Measurements from ENCODE around the gene BANP.

The BANP gene

DNA sequence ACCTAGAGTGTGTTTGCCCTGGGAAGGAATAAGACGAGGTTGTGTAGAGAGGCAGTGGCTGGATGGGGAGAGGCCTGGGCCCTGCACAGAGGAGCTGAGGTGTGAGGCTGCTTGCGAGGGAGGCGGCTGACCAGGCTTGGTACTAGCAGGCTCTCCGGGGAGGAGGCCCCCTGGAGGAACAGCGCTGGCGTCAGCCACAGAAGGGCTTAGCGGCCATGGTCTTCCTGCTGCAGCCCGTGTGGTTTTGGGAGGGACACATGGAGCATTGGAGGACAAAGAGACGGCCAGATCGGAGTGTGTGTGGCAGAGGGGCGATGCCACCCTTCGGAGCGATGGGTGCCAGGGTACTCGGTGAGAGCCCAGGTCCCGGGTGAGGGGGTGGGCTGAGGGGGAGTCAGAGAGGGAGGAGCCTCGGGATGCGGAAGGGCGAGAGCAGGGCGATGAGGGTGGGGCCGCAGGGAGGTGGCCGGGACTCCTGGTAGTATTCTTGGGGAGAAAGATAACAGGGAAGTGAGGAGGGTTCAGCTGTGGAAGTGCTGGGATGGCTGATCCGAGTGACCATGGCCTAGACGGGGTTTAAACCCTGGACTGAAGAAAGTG lies 8.3 kb downstream of the BANP start:
- no peak overlapping the region for H3K4me3 Mint-ChIP-seq
- TF ChIP-seq, protein P1, sequence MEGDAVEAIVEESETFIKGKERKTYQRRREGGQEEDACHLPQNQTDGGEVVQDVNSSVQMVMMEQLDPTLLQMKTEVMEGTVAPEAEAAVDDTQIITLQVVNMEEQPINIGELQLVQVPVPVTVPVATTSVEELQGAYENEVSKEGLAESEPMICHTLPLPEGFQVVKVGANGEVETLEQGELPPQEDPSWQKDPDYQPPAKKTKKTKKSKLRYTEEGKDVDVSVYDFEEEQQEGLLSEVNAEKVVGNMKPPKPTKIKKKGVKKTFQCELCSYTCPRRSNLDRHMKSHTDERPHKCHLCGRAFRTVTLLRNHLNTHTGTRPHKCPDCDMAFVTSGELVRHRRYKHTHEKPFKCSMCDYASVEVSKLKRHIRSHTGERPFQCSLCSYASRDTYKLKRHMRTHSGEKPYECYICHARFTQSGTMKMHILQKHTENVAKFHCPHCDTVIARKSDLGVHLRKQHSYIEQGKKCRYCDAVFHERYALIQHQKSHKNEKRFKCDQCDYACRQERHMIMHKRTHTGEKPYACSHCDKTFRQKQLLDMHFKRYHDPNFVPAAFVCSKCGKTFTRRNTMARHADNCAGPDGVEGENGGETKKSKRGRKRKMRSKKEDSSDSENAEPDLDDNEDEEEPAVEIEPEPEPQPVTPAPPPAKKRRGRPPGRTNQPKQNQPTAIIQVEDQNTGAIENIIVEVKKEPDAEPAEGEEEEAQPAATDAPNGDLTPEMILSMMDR (IDR thresholded peaks at IDR 0.05; ENCODE audit: unreplicated experiment in 3 of 3) = no peak

DNA sequence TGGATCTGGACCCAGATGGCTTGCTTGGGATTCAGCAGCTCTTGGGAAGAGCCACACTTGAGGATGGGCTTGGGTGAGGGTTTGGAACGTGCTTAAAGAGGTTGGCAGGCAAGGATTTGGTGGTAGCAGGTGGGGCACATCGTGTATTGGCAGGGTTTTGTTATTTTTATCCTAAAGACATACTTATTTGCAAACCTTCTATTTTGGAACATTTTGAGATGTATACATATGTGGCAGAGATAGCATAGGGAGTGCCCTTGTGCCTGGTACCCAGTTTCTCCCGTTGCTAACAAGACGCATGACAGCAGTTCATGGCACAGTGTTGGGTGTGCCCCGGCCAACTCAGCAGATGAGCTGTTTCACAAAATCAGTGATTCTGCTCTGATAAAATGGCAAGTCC lies 9.1 kb downstream of the BANP start:
- Mint-ChIP-seq H3K27me3 (ENCODE audit: low read depth) (no peaks in the 10 kb centered on the region), H3K27ac (no peak overlapping the region), H3K4me1 (peaks cover 34% of the 10 kb centered on the region), H3K36me3 (ENCODE audit: low read depth) (peaks cover 15% of the 10 kb centered on the region), H3K9me3 (no peaks in the 10 kb centered on the region), H3K4me3 (no peak overlapping the region)
- TF ChIP-seq, protein P1 (IDR thresholded peaks at IDR 0.05; ENCODE audit: unreplicated experiment in 3 of 3) = no peak

More for the DNA sequence above, 8.3 kb downstream of the BANP start:
- Mint-ChIP-seq H3K27ac (peak overlapping the region in 1 of 3 experiments; percentile 4), H3K4me1 (peaks cover 37% of the 10 kb centered on the region), H3K27me3 (ENCODE audit: low read depth) (no peaks in the 10 kb centered on the region), H3K36me3 (ENCODE audit: low read depth) (peaks cover 15% of the 10 kb centered on the region), H3K9me3 (no peaks in the 10 kb centered on the region)

DNA sequence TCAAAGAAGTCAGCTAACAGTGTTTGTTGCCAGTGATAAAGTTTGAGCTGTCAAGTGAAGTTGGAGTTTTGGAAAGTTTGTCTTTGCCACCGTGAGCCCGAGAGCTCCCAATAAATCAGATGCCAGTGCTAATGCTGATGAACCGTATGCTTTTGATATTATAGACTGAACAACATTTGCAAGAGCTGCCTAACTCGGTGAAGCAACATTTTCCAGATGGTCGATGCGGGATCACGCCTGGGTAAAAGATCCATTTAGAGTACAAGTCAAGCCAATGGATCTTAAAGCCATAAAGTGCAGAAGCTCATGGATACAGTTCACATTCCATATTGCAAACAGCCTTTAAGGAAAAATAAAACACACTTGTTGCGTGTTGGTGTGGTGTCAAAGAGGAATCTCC lies 9.6 kb downstream of the BANP start:
- Mint-ChIP-seq H3K9me3 (no peaks in the 10 kb centered on the region), H3K27ac (no peak overlapping the region), H3K36me3 (ENCODE audit: low read depth) (peaks cover 15% of the 10 kb centered on the region), H3K27me3 (ENCODE audit: low read depth) (no peaks in the 10 kb centered on the region), H3K4me3 (no peak overlapping the region), H3K4me1 (peaks cover 30% of the 10 kb centered on the region)
- TF ChIP-seq, protein P1 (IDR thresholded peaks at IDR 0.05; ENCODE audit: unreplicated experiment in 3 of 3) = no peak

DNA sequence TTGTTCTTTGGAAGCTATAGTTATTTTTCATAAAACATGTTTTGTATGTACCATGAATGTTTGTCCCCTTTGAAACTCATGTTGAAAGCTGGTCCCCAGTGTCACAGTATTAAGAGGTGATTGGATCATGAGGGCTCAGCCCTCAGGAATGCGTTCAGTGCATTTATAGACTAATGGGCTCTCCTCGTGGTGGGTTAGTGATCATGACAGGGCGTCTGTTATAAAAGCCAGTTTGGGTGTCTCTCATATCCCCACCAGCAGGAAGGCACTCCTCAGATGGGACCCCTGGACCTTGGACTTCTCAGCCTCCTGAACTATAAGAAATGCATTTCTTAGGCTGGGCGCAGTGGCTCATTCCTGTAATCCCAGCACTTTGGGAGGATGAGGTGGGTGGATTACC lies 10.4 kb downstream of the BANP start:
- TF ChIP-seq, protein P1 (IDR thresholded peaks at IDR 0.05; ENCODE audit: unreplicated experiment in 3 of 3) = no peak
- Mint-ChIP-seq H3K9me3 (no peaks in the 10 kb centered on the region), H3K27ac (peak overlapping the region in 1 of 3 experiments; percentile 10), H3K27me3 (ENCODE audit: low read depth) (no peaks in the 10 kb centered on the region), H3K4me1 (peaks cover 30% of the 10 kb centered on the region), H3K4me3 (no peak overlapping the region), H3K36me3 (ENCODE audit: low read depth) (peaks cover 15% of the 10 kb centered on the region)

DNA sequence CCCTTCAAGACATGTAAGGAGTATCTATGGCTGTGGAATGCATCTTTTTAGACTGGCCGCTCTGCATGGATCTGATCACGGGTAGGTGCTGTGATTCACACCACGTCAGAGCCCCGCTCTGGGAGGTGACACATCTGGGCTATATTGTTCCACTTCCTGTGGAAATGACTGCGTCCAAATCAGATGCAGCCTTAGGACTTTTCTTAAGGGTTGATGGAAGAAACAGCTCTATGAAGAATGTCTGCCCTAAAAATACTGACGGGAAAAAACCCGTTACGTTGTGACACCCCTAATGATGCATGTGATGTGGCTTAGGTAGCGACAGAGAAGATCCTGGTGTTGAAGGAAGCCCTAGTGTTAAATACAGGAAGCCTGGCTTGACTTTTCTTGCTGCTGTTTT lies 12.2 kb downstream of the BANP start:
- Mint-ChIP-seq H3K4me1 (peaks cover 19% of the 10 kb centered on the region), H3K27me3 (ENCODE audit: low read depth) (no peaks in the 10 kb centered on the region), H3K4me3 (no peak overlapping the region), H3K27ac (peak overlapping the region; percentile 34 to 85 (median 42)), H3K9me3 (no peaks in the 10 kb centered on the region), H3K36me3 (ENCODE audit: low read depth) (peaks cover 7% of the 10 kb centered on the region)
- TF ChIP-seq, protein P1 (IDR thresholded peaks at IDR 0.05; ENCODE audit: unreplicated experiment in 3 of 3) = no peak

DNA sequence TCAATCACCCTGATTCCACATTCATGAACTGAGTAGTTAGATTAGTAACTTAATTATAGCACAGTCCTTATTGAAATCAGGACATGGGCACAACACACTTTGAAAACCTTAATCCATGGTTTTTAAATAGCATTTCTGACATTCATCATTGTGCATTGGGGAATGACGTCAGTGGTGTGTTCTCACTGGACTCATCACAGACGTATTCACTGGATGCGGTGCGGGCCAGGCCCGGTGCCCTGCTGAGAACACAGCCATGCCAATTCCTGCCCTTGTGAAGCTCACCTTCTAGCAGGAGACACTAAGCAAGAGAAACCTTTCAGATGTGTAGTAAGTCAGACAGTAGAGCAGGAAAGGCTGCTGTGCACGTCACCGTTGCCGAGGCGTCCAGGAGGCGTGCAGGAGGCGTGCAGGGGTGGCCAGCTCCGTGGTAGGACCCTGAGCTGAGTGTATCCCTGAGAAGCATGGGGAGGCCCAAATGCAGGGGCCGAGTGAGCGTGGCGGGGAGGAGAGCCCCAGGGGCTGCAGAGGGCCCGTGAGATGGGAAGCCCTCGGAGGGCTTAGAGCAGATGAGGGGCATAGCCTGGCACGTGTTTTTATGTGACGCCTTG lies 12.9 kb downstream of the BANP start:
- Mint-ChIP-seq H3K9me3 (peaks cover 3% of the 10 kb centered on the region), H3K27ac (peak overlapping the region; percentile 42 to 85 (median 66)), H3K4me1 (peaks cover 21% of the 10 kb centered on the region), H3K27me3 (ENCODE audit: low read depth) (no peaks in the 10 kb centered on the region), H3K36me3 (ENCODE audit: low read depth) (peaks cover 10% of the 10 kb centered on the region), H3K4me3 (no peak overlapping the region)
- TF ChIP-seq, protein P1 (IDR thresholded peaks at IDR 0.05; ENCODE audit: unreplicated experiment in 3 of 3) = no peak

Measured in nephron (organoid).